ENCODE results near the gene MPG.
"Not testable (repeated sequence)": the region's sequence is repeated elsewhere in the genome, so short reads cannot be mapped to it uniquely, and the experiment has no call there.

MPG gene

GRCh38 chr16:43294-43693 is 34.7 kb upstream of the MPG start:
- no peak for TF ChIP-seq CTCF (IDR thresholded peaks at IDR 0.05; ENCODE audit: insufficient read depth, low read depth, low read length, missing control alignments)
- no peak overlapping the region for H3K4me3 ChIP-seq (ENCODE audit: low read depth, low read length)
- DNase-seq (ENCODE audit: low read depth) = no peak

GRCh38 chr16:44655-45054 is 33.4 kb upstream of the MPG start:
- H3K4me3 ChIP-seq (ENCODE audit: low read depth, low read length) = no peak overlapping the region
- TF ChIP-seq CTCF (IDR thresholded peaks at IDR 0.05; ENCODE audit: insufficient read depth, low read depth, low read length, missing control alignments) = no peak
- no peak for DNase-seq (ENCODE audit: low read depth)

GRCh38 chr16:45454-45853 is 32.6 kb upstream of the MPG start:
- no peak overlapping the region for H3K4me3 ChIP-seq (ENCODE audit: low read depth, low read length)
- no peak for DNase-seq (ENCODE audit: low read depth)
- no peak for TF ChIP-seq CTCF (IDR thresholded peaks at IDR 0.05; ENCODE audit: insufficient read depth, low read depth, low read length, missing control alignments)

- DNase-seq (ENCODE audit: low read depth); H3K4me3 ChIP-seq (ENCODE audit: low read depth, low read length): not testable (repeated sequence)
Measured at GRCh38 chr16:46510-46909, 31.5 kb upstream of the MPG start.

GRCh38 chr16:47234-47633 is 30.8 kb upstream of the MPG start:
- DNase-seq (ENCODE audit: low read depth) = no peak
- H3K4me3 ChIP-seq (ENCODE audit: low read depth, low read length) = no peak overlapping the region
- TF ChIP-seq CTCF (IDR thresholded peaks at IDR 0.05; ENCODE audit: insufficient read depth, low read depth, low read length, missing control alignments) = no peak

- DNase-seq (ENCODE audit: low read depth) = no peak
- no peak for TF ChIP-seq CTCF (IDR thresholded peaks at IDR 0.05; ENCODE audit: insufficient read depth, low read depth, low read length, missing control alignments)
- no peak overlapping the region for H3K4me3 ChIP-seq (ENCODE audit: low read depth, low read length)
Measured at GRCh38 chr16:50769-51591, 27.0 kb upstream of the MPG start.

GRCh38 chr16:53346-54236 is 24.4 kb upstream of the MPG start, which contains the start of the genes POLR3K and SNRNP25:
Gene POLR3K (minus strand): TSS chr16:53608. CDS start chr16:53586, 22 bp downstream.
Gene SNRNP25 (plus strand): TSS chr16:53828. CDS start chr16:54017, 189 bp downstream.
- H3K4me3 ChIP-seq (ENCODE audit: low read depth, low read length) = peak within 1 kb of the TSS; percentile 84
- peak; percentile 99 for DNase-seq (ENCODE audit: low read depth)
- no peak for TF ChIP-seq CTCF (IDR thresholded peaks at IDR 0.05; ENCODE audit: insufficient read depth, low read depth, low read length, missing control alignments)
